Activated CD4-positive, CD25-positive, alpha-beta regulatory T cell treated with anti-CD3 and anti-CD28 coated beads, Interleukin-2, amount 50 U/mL, for 24 hours (primary cell): ENCODE results near the gene PM20D1.

Experiments
- ATAC-seq, 2 donors: fragments of 150-1000 bp; cut with Tn5 transposase; one replicate each; pipeline ENCODE4 v1.10.0; 2021; ENCODE audit warnings: mild to moderate bottlenecking in 1 of 2, moderate library complexity in 1 of 2

PM20D1 gene

GRCh38 chr1:205840146-205840923 is 9.6 kb downstream of the PM20D1 start:
- no peak for ATAC-seq

GRCh38 chr1:205837382-205837970 is 12.5 kb downstream of the PM20D1 start:
- ATAC-seq = no peak

GRCh38 chr1:205834751-205835150 is 15.2 kb downstream of the PM20D1 start:
- no peak for ATAC-seq

GRCh38 chr1:205832326-205832751 is 17.6 kb downstream of the PM20D1 start:
- no peak for ATAC-seq

- no peak for ATAC-seq
These were observed 22.3 kb downstream of the PM20D1 start for GRCh38 chr1:205827623-205828022.

GRCh38 chr1:205826995-205827394 is 22.9 kb downstream of the PM20D1 start:
- no peak for ATAC-seq

GRCh38 chr1:205826016-205826806 is 23.7 kb downstream of the PM20D1 start:
- peak in 1 of 2 donors; percentile 10 for ATAC-seq

GRCh38 chr1:205824180-205824579 is 25.8 kb downstream of the PM20D1 start:
- ATAC-seq = no peak

GRCh38 chr1:205823260-205823659 is 26.7 kb downstream of the PM20D1 start:
- ATAC-seq = peak in 1 of 2 donors; percentile 55

GRCh38 chr1:205822397-205822796 is 27.5 kb downstream of the PM20D1 start:
- no peak for ATAC-seq

GRCh38 chr1:205817988-205818387 is 31.9 kb downstream of the PM20D1 start:
- no peak for ATAC-seq

- no peak for ATAC-seq
These were observed 32.6 kb downstream of the PM20D1 start for GRCh38 chr1:205817364-205817763.

- no peak for ATAC-seq
These were observed 36.2 kb downstream of the PM20D1 start for GRCh38 chr1:205813755-205814058.

- peak; percentile 94 to 96 for ATAC-seq
These were observed 36.8 kb downstream of the PM20D1 start, which contains the start of gene SLC41A1 for GRCh38 chr1:205812878-205813754. Gene SLC41A1 (minus strand): TSS chr1:205813198. CDS start chr1:205810441, 2,757 bp downstream.

GRCh38 chr1:205812271-205812877 is 37.6 kb downstream of the PM20D1 start:
- peak; percentile 5 to 9 for ATAC-seq

- no peak for ATAC-seq
These were observed 38.3 kb downstream of the PM20D1 start for GRCh38 chr1:205811660-205812059.

GRCh38 chr1:205810448-205811157 is 39.3 kb downstream of the PM20D1 start:
- no peak for ATAC-seq

GRCh38 chr1:205809942-205810345 is 40.0 kb downstream of the PM20D1 start:
- no peak for ATAC-seq

GRCh38 chr1:205809469-205809868 is 40.5 kb downstream of the PM20D1 start:
- no peak for ATAC-seq

GRCh38 chr1:205805082-205805711 is 44.7 kb downstream of the PM20D1 start:
- peak; percentile 51 to 61 for ATAC-seq

- ATAC-seq = no peak
These were observed 45.3 kb downstream of the PM20D1 start for GRCh38 chr1:205804605-205805004.
